Loucy (cell line): ENCODE measurements around the gene APOBEC3H.

ENCODE experiments used
- H2AFZ ChIP-seq: fragments of 200-600 bp; sonication (generic); 2 replicates; pipeline ENCODE4 v1.6.0; 2016; ENCODE audit warnings: antibody characterized with exemption, mild to moderate bottlenecking, low read length, moderate library complexity
- H3F3A ChIP-seq: fragments of 200-600 bp; 2 replicates; pipeline ENCODE4 v1.6.0; 2016; ENCODE audit warnings: antibody characterized with exemption, low read depth, mild to moderate bottlenecking
- H3K27me3 ChIP-seq: fragments of 200-600 bp; sonication (generic); 2 replicates; pipeline ENCODE4 v1.6.1; 2014; ENCODE audit warnings: low read length, mild to moderate bottlenecking; ENCODE audit not compliant: insufficient read depth, poor library complexity, severe bottlenecking
- H3K36me3 ChIP-seq: fragments of 200-600 bp; sonication (generic); 2 replicates; pipeline ENCODE4 v1.6.1; 2016; ENCODE audit warnings: low read length; ENCODE audit not compliant: insufficient read depth
- H3K4me1 ChIP-seq: fragments of 200-600 bp; sonication (generic); 2 replicates; pipeline ENCODE4 v1.5.1; 2014; ENCODE audit warnings: low read length, mild to moderate bottlenecking; ENCODE audit not compliant: insufficient read depth, poor library complexity, severe bottlenecking
- H3K4me2 ChIP-seq: fragments of 200-600 bp; sonication (generic); 2 replicates; pipeline ENCODE4 v1.6.0; 2014; ENCODE audit warnings: antibody characterized with exemption, low read length, low read depth, mild to moderate bottlenecking; ENCODE audit not compliant: poor library complexity, severe bottlenecking
- H3K4me3 ChIP-seq: fragments of 200-600 bp; sonication (generic); 2 replicates; pipeline ENCODE4 v1.5.1; 2014; ENCODE audit warnings: low read length, mild to moderate bottlenecking, mixed read lengths; ENCODE audit not compliant: poor library complexity, severe bottlenecking
- H3K79me2 ChIP-seq: fragments of 200-600 bp; sonication (generic); 2 replicates; pipeline ENCODE4 v1.6.1; 2014; ENCODE audit warnings: low read length; ENCODE audit not compliant: insufficient read depth
- H3K9ac ChIP-seq: fragments of 200-600 bp; sonication (generic); 2 replicates; pipeline ENCODE4 v1.6.0; 2014; ENCODE audit warnings: mild to moderate bottlenecking, low read depth, low read length, moderate library complexity; ENCODE audit not compliant: poor library complexity, severe bottlenecking
- H3K9me2 ChIP-seq: fragments of 200-600 bp; sonication (generic); replicated peaks from 2 replicates; pipeline ENCODE4 v1.6.1; 2016; ENCODE audit warnings: low read depth, low read length, mixed read lengths
- H3K9me3 ChIP-seq: fragments of 200-600 bp; sonication (generic); 2 replicates; pipeline ENCODE4 v1.6.1; 2014; ENCODE audit warnings: mild to moderate bottlenecking, antibody characterized with exemption, low read length, low read depth; ENCODE audit not compliant: insufficient read depth
- H4K20me1 ChIP-seq: fragments of 200-600 bp; sonication (generic); 2 replicates; pipeline ENCODE4 v1.6.0; 2014; ENCODE audit warnings: antibody characterized with exemption, low read length, mild to moderate bottlenecking; ENCODE audit not compliant: insufficient read depth, poor library complexity, severe bottlenecking
- EZH2phosphoT487 ChIP-seq: fragments of 200-600 bp; IDR thresholded peaks from 2 replicates; pipeline ENCODE4 v1.6.1; 2018; ENCODE audit warnings: antibody characterized with exemption, mild to moderate bottlenecking, moderate library complexity, borderline replicate concordance
- TF ChIP-seq, protein P1 (sequence below): fragments of 200-600 bp; sonication (generic); conservative IDR thresholded peaks from 2 replicates; pipeline ENCODE4 v1.5.1; 2014; ENCODE audit warnings: mild to moderate bottlenecking, antibody characterized with exemption, low read length

APOBEC3H gene

DNA sequence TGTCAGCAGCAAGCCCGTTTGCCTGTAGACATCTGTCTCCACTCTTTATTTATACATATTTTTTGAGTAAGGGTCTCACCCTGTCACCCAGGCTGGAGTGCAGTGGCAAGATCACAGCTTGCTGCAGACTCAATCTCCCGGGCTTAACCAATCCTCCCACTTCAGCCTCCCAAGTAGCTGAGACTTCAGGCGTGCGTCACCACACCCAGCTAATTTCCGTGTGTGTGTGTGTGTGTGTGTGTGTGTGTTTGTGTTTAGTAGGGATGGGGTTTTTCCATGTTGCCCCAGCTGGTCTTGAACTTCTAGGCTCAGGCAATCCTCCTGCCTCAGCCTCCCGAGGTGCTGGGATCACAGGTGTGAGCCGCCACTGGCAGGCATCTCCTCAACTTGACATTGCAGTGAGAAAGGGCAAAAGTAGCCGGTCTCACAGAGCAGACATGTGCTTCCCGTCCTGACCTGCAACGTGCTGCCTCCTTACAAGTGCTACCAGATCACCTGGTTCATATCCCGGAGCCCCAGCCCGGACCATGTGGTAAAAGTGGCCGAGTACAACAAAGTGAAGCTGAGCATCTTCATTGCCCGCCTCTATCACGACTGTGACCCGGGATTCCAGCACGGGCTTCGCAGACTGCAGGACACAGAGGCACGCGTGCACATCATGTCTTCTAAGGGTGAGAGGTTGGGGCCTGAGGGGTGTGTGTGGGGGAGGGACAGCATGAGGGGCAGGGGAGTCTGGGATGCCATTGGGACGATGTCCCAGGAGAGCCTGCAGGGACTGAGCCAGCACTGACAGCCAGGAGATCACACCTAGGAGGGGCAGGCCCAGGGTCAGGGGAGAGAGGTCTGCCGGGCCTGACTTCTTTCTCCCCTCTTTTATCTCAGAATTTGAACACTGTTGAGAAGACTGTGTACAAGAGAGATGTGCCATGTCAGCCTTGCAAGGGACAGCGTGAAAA lies 5.6 kb upstream of the APOBEC3H start:
- Histone ChIP-seq H4K20me1 (no peaks in the 10 kb centered on the region), H3K79me2 (peaks cover 6% of the 10 kb centered on the region; the same call in 1 of the 2 replicates), H2AFZ (no peak overlapping the region), H3K27me3 (no peaks in the 10 kb centered on the region), H3K9me3 (no peaks in the 10 kb centered on the region), H3K9ac (peak overlapping the region; percentile 77), H3K9me2 (no peaks in the 10 kb centered on the region), H3K4me1 (peaks cover 72% of the 10 kb centered on the region), H3K4me2 (peak overlapping the region; percentile 84), H3F3A (peaks cover 4% of the 10 kb centered on the region; the same call in 1 of the 2 replicates), H3K36me3 (no peaks in the 10 kb centered on the region), H3K4me3 (peak overlapping the region; percentile 66)
- TF ChIP-seq, protein P1, sequence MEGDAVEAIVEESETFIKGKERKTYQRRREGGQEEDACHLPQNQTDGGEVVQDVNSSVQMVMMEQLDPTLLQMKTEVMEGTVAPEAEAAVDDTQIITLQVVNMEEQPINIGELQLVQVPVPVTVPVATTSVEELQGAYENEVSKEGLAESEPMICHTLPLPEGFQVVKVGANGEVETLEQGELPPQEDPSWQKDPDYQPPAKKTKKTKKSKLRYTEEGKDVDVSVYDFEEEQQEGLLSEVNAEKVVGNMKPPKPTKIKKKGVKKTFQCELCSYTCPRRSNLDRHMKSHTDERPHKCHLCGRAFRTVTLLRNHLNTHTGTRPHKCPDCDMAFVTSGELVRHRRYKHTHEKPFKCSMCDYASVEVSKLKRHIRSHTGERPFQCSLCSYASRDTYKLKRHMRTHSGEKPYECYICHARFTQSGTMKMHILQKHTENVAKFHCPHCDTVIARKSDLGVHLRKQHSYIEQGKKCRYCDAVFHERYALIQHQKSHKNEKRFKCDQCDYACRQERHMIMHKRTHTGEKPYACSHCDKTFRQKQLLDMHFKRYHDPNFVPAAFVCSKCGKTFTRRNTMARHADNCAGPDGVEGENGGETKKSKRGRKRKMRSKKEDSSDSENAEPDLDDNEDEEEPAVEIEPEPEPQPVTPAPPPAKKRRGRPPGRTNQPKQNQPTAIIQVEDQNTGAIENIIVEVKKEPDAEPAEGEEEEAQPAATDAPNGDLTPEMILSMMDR, result no peak
- no peak for TF ChIP-seq EZH2phosphoT487

DNA sequence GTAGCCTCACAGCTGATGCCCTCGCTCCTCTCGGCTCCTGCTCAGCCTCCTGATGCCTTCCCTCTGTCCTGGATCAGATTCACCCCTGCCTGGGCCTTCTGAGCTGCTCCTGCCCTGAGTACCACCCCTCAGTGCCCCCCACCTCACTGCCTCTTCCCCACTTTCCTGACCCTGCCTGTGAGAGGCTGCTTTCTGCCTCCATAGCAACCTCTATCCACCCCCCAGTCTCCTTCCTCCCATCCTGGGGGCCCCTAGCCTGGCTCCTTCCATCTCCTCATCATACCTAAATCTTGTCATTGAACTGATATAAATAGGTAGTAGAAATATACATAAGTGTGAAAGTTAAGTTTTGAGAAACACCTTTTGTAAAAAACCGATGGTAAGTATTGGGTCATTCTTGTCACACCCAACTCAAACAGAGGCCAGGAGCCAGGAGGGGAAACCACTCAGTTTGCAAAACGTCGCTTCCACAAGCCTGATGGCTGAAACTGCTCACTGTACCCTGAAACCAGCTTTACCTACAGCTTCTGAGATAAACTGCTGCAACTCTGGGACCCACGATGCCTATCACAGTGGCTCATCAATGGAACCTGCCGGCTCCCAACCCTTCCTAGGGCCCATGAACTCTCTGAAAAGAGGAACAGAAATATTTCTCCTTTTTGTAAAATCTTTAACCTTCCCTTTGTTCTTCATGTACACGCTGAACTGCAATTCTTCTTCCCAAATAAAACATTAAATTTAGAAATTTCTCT lies 4.8 kb upstream of the APOBEC3H start:
- H3F3A ChIP-seq, result peaks cover 6% of the 10 kb centered on the region; the same call in 1 of the 2 replicates
- no peaks in the 10 kb centered on the region for H4K20me1 ChIP-seq
- H2AFZ ChIP-seq, result no peak overlapping the region
- H3K4me2 ChIP-seq, result peak overlapping the region; percentile 84
- no peaks in the 10 kb centered on the region for H3K27me3 ChIP-seq
- peak overlapping the region; percentile 77 for H3K9ac ChIP-seq
- no peaks in the 10 kb centered on the region for H3K9me3 ChIP-seq
- H3K79me2 ChIP-seq, result peaks cover 6% of the 10 kb centered on the region; the same call in 1 of the 2 replicates
- peak overlapping the region; percentile 66 for H3K4me3 ChIP-seq
- no peak for TF ChIP-seq EZH2phosphoT487
- TF ChIP-seq, protein P1, result no peak
- peaks cover 75% of the 10 kb centered on the region for H3K4me1 ChIP-seq
- H3K36me3 ChIP-seq, result no peaks in the 10 kb centered on the region
- H3K9me2 ChIP-seq, result no peaks in the 10 kb centered on the region

DNA sequence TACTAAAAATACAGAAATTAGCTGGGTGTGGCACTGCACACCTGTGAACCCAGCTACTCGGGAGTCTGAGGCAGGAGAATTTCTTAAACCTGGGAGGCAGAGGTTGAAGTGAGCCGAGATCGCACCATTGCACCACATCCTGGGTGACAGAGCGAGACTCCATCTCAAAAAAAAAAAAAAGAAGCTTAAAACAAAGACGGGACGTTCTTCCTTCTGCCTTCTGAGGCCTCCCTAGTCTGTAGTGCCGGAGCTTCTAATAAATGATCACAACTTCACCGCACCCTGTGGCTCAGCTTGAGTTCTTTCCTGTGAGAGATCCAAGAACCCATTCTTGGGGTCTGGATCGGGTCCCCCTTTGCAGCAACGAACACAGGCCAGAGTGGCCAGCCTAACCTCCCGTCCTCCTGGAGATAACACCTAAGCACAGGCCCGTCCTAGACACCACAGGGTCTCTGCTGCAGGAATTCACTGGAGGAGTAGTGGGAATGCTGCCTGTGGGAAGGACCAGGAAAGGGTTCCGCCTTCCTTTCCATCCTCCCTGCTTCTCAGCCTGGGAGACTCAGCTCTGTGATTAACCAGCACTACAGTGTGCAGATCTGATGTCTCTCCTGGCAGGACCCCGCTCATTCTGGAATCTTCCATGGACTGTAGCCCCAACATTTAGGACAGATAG lies 2.2 kb upstream of the APOBEC3H start:
- Histone ChIP-seq H3K9me2 (no peaks in the 10 kb centered on the region), H3K36me3 (no peaks in the 10 kb centered on the region), H3F3A (peaks cover 7% of the 10 kb centered on the region; the same call in 1 of the 2 replicates), H3K27me3 (no peaks in the 10 kb centered on the region), H3K9me3 (no peaks in the 10 kb centered on the region), H2AFZ (no peak overlapping the region), H3K4me1 (peaks cover 71% of the 10 kb centered on the region), H3K4me2 (no peak overlapping the region), H3K79me2 (peaks cover 6% of the 10 kb centered on the region; the same call in 1 of the 2 replicates), H3K4me3 (no peak overlapping the region), H4K20me1 (no peaks in the 10 kb centered on the region), H3K9ac (no peak overlapping the region)
- no peak for TF ChIP-seq EZH2phosphoT487
- TF ChIP-seq, protein P1, result no peak
